ENCODE measurements around the gene CUL7.
A peak's percentile ranks its signal among the peaks of the same experiment; 100 is the strongest.
"Not testable (repeated sequence)": the region's sequence is repeated elsewhere in the genome, so short reads cannot be mapped to it uniquely, and the experiment has no call there.

The CUL7 gene

GRCh38 chr6:43045371-43045930 lies 8.2 kb downstream of the CUL7 start:
- DNase-seq (ENCODE audit: low read depth), result no peak

- DNase-seq (ENCODE audit: low read depth), result no peak
Measured at GRCh38 chr6:43043310-43043709, 10.3 kb downstream of the CUL7 start.

DNA sequence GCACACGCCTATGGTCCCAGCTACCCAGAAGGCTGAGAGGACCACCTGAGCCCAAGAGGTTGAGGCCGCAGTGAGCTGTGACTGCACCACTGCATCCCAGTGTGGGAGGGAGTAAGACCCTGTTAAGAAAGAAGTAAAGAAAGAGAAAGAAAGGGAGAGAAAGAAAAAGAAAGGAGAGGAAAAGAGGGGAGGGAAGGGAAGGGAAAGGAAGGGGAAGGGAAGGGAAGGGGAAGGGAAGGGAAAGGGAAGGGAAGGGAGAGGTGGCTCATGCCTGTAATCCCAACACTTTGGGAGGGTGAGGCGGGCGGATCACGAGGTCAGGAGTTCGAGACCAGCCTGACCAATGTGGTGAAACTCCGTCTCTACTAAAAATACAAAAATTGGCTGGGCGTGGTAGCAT lies 12.2 kb downstream of the CUL7 start:
- DNase-seq (ENCODE audit: low read depth), result not testable (repeated sequence)

- no peak for DNase-seq (ENCODE audit: low read depth)
Measured at GRCh38 chr6:43040542-43041257, 13.0 kb downstream of the CUL7 start.

- DNase-seq (ENCODE audit: low read depth), result no peak
Measured at GRCh38 chr6:43038727-43039126, 14.9 kb downstream of the CUL7 start.

- DNase-seq (ENCODE audit: low read depth), result no peak
Measured at GRCh38 chr6:43037706-43038105, 15.9 kb downstream of the CUL7 start.

- DNase-seq (ENCODE audit: low read depth), result no peak
Measured at GRCh38 chr6:43037197-43037596, 16.5 kb downstream of the CUL7 start.

DNA sequence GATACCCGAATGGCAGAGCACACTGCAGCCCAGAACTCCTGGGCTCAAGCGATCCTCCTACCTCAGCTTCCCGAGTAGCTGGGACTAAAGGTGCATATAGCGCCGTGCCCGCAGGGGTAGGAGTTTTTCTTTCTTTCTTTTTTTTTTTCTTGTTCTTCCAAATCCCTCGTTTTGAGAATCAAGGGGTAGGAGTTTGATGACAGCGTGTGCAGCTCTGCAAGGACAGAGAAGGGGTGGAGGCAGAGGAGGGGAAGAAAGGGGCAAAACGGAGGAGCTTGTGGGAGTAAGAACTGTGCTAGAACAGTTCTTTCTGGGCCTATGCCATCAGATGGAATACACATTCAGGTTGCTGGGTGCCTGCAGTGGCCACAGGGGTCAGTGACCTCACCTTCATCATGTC lies 16.9 kb downstream of the CUL7 start:
- no peak for DNase-seq (ENCODE audit: low read depth)

DNA sequence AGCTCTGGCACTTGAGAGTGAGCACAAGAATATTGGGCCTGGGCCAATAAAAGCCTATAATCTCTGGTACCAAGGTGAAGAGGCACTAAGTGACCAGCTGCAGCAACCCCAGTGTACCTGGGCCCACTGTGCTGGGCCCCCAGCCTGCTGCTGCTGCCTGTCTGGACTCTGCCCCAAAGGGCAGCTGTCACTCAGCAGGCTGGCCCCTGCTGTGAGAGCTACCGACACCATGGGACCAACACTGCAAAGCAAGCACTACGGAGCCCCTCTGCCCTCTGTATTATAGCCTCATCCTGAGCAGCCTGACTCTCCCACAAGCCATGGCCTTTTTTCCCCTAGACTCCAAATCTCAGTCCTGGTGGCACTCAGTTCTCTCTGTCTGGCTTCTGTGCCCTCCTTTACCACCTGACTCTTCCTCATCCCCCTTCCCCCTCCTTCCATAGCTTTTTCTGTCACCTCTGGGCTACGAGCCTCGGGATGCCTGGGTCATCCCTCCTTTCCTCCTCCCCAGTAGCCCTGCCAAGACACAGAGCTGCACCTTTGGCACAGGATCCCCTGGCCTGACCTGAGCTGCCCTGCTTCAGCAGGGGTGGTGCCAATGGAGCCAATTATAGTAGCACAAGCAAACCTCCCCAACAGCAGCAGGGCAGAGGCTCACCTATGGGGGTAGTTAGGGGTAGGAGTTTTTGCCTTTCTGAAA lies 18.0 kb downstream of the CUL7 start:
- no peak for DNase-seq (ENCODE audit: low read depth)

GRCh38 chr6:43034190-43034525 lies 19.5 kb downstream of the CUL7 start:
- DNase-seq (ENCODE audit: low read depth), result no peak

GRCh38 chr6:43033496-43034189 lies 20.0 kb downstream of the CUL7 start:
- no peak for DNase-seq (ENCODE audit: low read depth)

DNA sequence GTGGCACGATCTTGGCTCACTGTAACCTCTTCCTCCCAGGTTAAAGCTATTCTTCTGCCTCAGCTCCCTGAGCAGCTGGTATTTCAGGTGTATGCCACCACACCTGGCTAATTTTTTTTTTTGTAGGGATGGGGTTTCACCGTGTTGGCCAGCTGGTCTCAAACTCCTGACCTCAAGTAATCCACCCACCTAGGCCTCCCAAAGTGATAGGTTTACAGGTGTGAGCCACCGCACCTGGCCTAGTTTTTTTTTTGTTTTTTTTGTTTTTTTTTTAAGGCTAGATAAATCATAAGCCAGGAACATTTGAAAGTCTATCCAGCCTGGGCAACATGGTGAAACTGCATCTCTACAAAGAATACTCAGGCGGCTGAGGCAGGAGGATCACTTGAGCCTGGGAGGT lies 21.3 kb downstream of the CUL7 start:
- DNase-seq (ENCODE audit: low read depth), result no peak

- DNase-seq (ENCODE audit: low read depth), result no peak
Measured at GRCh38 chr6:43029120-43029519, 24.5 kb downstream of the CUL7 start.

DNA sequence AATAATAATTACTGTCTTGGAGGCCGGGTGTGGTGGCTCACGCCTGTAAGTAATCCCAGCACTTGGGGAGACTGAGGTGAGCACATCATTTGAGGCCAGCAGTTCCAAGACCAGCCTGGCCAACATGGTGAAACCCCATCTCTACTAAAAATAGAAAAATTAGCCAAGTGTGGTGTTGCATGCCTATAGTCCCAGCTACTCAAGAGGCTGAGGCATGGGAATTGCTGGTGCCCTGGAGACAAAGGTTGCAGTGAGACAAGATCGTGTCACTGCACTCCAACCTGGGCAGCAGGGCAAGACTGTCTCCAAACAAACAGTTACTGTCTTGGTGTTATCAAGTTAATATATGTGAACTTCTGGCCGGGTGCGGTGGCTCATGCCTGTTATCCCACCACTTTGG lies 27.3 kb downstream of the CUL7 start:
- no peak for DNase-seq (ENCODE audit: low read depth)

- DNase-seq (ENCODE audit: low read depth), result no peak
Measured at GRCh38 chr6:43024436-43024835, 29.2 kb downstream of the CUL7 start.

DNA sequence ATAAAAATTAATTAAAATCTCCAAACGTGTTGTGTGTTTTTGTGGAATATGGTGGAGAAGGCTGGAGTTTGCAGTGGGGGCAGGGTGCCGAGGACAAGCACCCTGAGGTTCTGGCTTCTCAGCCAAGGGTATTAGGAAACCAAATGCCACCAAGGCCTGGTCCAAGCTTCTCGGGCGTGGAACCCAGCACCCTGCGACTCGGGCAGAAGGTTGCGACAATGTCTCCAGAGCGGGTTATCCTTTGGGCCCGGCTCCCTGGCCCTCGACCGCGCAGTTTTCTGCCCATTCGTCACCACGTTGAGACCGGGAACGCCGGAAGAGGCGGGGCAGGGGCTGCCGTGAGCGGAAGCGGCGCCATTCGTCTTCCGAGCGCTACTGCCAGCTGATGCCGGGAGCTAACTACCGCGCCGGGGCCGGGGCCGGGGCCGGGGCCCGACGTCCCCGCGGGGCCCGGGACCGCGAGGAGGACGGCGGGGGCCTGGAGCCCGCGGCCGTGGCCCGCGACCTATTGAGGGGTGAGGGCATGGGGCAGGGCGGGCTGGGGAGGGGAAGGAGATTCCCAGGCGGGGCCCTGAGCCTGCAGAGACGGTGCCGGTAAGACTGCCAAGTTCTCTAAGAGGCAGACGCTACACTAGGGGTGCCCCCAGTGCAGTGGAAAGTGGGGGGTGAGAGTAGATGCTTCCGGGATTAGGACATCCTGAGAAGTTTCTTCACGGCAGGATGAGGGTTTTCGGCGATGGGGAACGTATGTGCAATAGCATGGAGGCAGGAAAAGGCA lies 32.2 kb downstream of the CUL7 start, which contains the start of gene RRP36:
Gene RRP36, plus strand, starts transcription at position 354 of the 778 bp plus-strand sequence. Its CDS starts 32 bp downstream, at position 386.
- peak; percentile 75 for DNase-seq (ENCODE audit: low read depth)

GRCh38 chr6:43020847-43021246 lies 32.8 kb downstream of the CUL7 start:
- DNase-seq (ENCODE audit: low read depth), result peak; percentile 21

DNA sequence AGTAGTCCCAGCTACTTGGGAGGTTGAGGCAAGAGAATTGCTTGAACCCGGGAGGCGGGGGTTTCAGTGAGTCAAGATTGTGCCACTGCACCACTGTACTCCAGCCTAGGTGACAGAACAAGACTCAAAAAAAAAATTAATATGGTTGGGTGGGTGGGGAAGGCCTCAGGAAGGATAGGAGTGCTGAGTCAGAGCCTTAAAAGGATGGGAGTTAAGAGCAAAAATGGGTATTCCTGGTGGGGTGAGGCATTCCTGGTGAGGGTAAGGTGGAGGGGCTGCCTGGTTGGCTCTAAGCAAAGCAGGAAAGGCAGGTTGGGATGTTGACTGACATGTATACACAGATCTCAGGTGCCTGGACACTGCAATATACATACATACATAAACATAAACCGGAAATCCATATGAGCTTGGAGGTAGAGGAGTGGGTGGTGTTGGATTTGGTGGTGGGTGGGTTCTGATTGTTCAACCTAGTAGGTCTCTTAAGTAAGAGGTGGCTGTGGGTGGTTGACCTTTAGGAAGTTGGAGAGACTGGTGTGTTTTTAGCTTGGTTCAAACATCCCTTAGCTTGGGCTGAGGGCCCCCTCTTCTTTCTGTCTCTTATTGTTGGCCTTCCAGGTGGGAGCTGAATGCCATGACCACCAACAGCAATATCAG lies 33.5 kb downstream of the CUL7 start:
- DNase-seq (ENCODE audit: low read depth), result no peak

GRCh38 chr6:43019152-43019551 lies 34.5 kb downstream of the CUL7 start:
- no peak for DNase-seq (ENCODE audit: low read depth)

DNA sequence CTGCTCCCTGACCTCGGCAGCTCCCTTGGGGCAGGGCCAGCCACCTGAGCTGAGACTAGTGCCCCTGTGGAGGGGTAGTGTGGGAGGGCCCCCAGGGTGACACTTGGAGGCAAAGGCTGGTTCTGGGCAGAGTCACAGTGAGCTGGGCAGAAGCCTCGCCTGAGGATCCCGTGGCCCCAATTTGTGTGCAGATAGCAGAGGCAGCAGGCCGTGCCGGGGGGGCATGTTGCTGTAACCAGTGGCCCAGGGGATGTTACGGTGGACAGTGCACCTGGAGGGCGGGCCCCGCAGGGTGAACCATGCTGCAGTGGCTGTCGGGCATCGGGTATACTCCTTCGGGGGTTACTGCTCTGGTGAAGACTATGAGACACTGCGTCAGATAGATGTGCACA lies 36.7 kb downstream of the CUL7 start:
- no peak for DNase-seq (ENCODE audit: low read depth)

DNA sequence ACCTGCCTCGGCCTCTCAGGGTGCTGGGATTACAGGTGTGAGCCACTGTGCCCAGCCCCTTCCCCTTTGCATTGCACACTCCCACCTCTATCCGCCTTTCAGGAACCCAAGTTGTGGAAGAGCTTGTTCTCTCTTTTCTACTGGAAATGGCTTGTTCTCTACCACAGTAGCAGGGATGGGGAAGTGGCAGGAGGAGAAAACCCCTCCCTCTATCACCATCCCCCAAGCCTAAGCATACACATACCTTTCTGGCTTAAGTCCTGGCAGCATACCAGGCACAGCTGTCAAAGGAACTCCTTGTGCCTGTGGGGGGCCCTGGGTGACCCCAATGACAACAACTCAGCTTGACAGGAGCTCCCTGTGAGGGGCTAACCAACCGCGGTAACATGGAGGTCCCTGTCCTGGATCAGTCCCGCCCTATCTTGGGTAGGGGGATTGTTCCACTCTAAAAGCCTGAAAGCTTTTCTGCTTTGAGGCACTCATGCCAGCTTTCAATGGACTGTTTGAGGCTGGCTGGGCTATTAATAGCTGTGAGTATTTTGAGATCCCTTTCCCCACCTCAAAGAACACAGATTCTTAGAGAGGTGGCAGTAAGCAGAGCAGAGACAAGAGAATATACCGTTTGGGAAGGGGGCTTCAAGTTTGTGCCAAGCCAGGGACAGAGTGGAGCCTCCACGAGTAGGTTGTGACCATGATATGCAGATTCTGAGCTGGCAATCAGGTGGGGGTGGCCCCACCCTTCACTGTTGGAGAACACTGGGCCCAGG lies 37.3 kb downstream of the CUL7 start:
- DNase-seq (ENCODE audit: low read depth), result no peak
